WTC11 (cell line): ENCODE results near the gene TMEM271. TPM values are rescaled to one million over a fixed set of nuclear protein-coding genes. Genes with fewer than 3 reads are reported as not detected.
A peak's percentile ranks its signal among the peaks of the same experiment; 100 is the strongest.

Experiments
- ATAC-seq: fragments of 200-7000 bp; cut with Tn5 transposase; 2 replicates; pipeline ENCODE4 v1.10.0; 2021; ENCODE audit warnings: mild to moderate bottlenecking, moderate library complexity
- CTCF ChIA-PET: fragments of 300-600 bp; sonication (Branson Sonifier 250); formaldehyde crosslinking; loops from one replicate; lab custom pipeline; 2021; ENCODE audit warnings: antibody characterized with exemption; lab: Charles Lee
- POLR2A ChIA-PET: fragments of 350-600 bp; sonication (Branson Sonifier 250); formaldehyde crosslinking; loops from one replicate; lab custom pipeline; 2021; ENCODE audit warnings: antibody characterized with exemption; lab: Charles Lee
- DNase-seq: peaks from one replicate; pipeline ENCODE4 v3.0.0; 2021; ENCODE audit warnings: low spot score
- H3K27ac Mint-ChIP-seq: 2 replicates; pipeline ENCODE4 v1.8.0; 2021; ENCODE audit warnings: mixed read lengths
- H3K27me3 Mint-ChIP-seq: 2 replicates; pipeline ENCODE4 v1.8.0; 2021; ENCODE audit warnings: low read depth, mild to moderate bottlenecking, moderate library complexity, mixed read lengths
- H3K36me3 Mint-ChIP-seq: 2 replicates; pipeline ENCODE4 v1.8.0; 2021; ENCODE audit warnings: mixed read lengths
- H3K4me1 Mint-ChIP-seq: 2 replicates; pipeline ENCODE4 v1.8.0; 2022; ENCODE audit warnings: mixed read lengths
- H3K4me3 Mint-ChIP-seq: 2 replicates; pipeline ENCODE4 v1.8.0; 2021; ENCODE audit warnings: mild to moderate bottlenecking, moderate library complexity, mixed read lengths
- H3K9me3 Mint-ChIP-seq: 2 replicates; pipeline ENCODE4 v1.8.0; 2021; ENCODE audit warnings: mixed read lengths
- MXD4 ChIP-seq: fragments of 250-450 bp; sonication (Bioruptor Pico); IDR thresholded peaks from 2 replicates; pipeline ENCODE4 v1.8.0; 2021; ENCODE audit warnings: mild to moderate bottlenecking, moderate library complexity, borderline replicate concordance
- RORB ChIP-seq: fragments of 250-450 bp; sonication (Bioruptor Pico); IDR thresholded peaks from 2 replicates; pipeline ENCODE4 v1.9.0; 2021; ENCODE audit warnings: mild to moderate bottlenecking
- STAT6 ChIP-seq: sonication (generic); formaldehyde crosslinking; conservative IDR thresholded peaks from 2 replicates; pipeline ENCODE4 v1.8.1; 2023; ENCODE audit warnings: mild to moderate bottlenecking, low read depth, missing genetic modification reagents, moderate library complexity
- TP53 ChIP-seq: sonication (generic); formaldehyde crosslinking; IDR thresholded peaks from 2 replicates; pipeline ENCODE4 v1.8.1; 2023; ENCODE audit warnings: mild to moderate bottlenecking, missing genetic modification reagents
- ZNF532 ChIP-seq: fragments of 250-450 bp; sonication (Bioruptor Pico); IDR thresholded peaks from 2 replicates; pipeline ENCODE4 v1.9.0; 2021; ENCODE audit warnings: mild to moderate bottlenecking, borderline replicate concordance
- total RNA-seq: library from RNA; stranded (reverse); gene quantifications from 3 replicates; pipeline ENCODE4 v1.2.3, GENCODE V29; 2021
- TF ChIP-seq, protein P1 (sequence below): fragments of 250-450 bp; sonication (Bioruptor Pico); IDR thresholded peaks from 2 replicates; pipeline ENCODE4 v2.1.2; 2022; ENCODE audit warnings: mild to moderate bottlenecking, moderate library complexity

Gene TMEM271
- total RNA-seq, 1 experiment from 2014 or later, result 0.31 TPM

DNA sequence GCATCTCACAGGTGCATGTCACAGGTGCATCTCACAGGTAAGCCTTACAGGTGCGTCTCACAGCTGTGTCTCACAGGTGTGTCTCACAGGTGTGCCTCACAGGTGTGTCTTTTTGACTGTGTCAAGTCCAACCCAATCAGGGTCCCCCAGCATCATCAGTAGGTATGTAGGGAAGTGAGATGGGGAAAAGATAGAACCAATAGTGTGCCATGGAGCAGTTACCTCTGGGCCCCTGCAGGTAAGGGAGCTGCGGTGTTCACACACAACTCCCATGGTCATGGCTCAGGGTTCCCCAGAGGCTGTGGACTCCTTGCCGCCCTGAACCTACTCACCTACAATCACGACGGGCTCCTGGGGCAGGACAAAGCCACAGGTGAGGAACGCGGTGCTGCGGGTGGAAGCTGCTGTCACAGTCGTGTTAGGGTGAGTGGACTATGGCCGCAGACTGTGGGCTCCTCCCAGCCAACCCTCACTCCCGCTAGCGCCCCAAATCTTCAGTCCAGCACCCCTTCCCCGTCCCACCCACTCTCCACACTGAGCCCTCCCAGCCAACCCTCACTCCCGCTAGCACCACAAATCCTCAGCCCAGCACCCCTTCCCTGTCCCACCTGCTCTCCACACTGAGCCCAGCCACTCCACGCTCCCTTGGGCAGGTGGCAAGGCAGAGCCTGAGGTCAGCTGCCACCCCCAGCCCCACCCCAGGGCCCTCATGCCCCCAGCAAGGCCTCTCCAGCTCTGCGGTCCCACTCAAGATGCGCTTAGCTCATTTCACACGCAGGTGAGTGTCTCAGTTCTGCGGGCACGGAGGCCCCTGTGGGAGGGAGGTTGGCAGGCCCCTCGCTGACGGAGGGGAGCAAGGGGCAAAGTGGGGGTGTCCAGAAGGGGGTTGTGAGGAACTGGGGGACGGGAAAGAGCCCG is 47.2 kb upstream of the TMEM271 start (continued):
- no peak for TF ChIP-seq TP53 (CRISPR knock-in tag)

- H3K36me3 Mint-ChIP-seq, result no peaks in the 10 kb centered on the region
- no peaks in the 10 kb centered on the region for H3K9me3 Mint-ChIP-seq
- no peak overlapping the region for H3K4me3 Mint-ChIP-seq
- peaks cover 10% of the 10 kb centered on the region for H3K4me1 Mint-ChIP-seq
- no peak for DNase-seq
- no peak for ATAC-seq
- H3K27me3 Mint-ChIP-seq, result peaks cover 7% of the 10 kb centered on the region; the same call in 1 of the 2 replicates
- POLR2A ChIA-PET, result interaction anchor here (0.9 kb wide), 1 partner anchor 42 kb away, joined by 3 read pairs; no protein-coding TSS in a partner anchor
- CTCF ChIA-PET, result interaction anchor here (1.2 to 1.4 kb wide), 2 partner anchors 19 to 42 kb away, joined by 3 to 5 read pairs; no protein-coding TSS in a partner anchor
- peak overlapping the region; percentile 51; the same call in 1 of the 2 replicates for H3K27ac Mint-ChIP-seq
- TF ChIP-seq MXD4 (CRISPR knock-in tag), result no peak
Measured at GRCh38 chr4:622071-622995, 46.2 kb upstream of the TMEM271 start.

GRCh38 chr4:621296-622070 is 45.4 kb upstream of the TMEM271 start:
- TF ChIP-seq RORB, result no peak
- TF ChIP-seq, protein P1, sequence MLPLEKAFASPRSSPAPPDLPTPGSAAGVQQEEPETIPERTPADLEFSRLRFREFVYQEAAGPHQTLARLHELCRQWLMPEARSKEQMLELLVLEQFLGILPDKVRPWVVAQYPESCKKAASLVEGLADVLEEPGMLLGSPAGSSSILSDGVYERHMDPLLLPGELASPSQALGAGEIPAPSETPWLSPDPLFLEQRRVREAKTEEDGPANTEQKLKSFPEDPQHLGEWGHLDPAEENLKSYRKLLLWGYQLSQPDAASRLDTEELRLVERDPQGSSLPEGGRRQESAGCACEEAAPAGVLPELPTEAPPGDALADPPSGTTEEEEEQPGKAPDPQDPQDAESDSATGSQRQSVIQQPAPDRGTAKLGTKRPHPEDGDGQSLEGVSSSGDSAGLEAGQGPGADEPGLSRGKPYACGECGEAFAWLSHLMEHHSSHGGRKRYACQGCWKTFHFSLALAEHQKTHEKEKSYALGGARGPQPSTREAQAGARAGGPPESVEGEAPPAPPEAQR (CRISPR knock-in tag), result no peak
- TF ChIP-seq STAT6 (CRISPR knock-in tag), result no peak
- no peak for TF ChIP-seq ZNF532 (CRISPR knock-in tag)
- Mint-ChIP-seq H3K4me1 (peaks cover 10% of the 10 kb centered on the region), H3K27ac (no peak overlapping the region), H3K9me3 (no peaks in the 10 kb centered on the region), H3K4me3 (no peak overlapping the region), H3K36me3 (no peaks in the 10 kb centered on the region), H3K27me3 (peaks cover 7% of the 10 kb centered on the region; the same call in 1 of the 2 replicates)
- CTCF ChIA-PET, result interaction anchor here (1.2 to 1.4 kb wide), 2 partner anchors 18 to 42 kb away, joined by 3 to 5 read pairs; no protein-coding TSS in a partner anchor
- ATAC-seq, result no peak
- DNase-seq, result no peak
- POLR2A ChIA-PET, result interaction anchor here (0.9 kb wide), 1 partner anchor 43 kb away, joined by 3 read pairs; no protein-coding TSS in a partner anchor
